ENCODE results near the gene LY6G6C.

GRCh38 chr6:31707701-31708100, 13.8 kb downstream of the LY6G6C start:
- TF ChIP-seq YY1 (IDR thresholded peaks at IDR 0.05; ENCODE audit: insufficient read depth, insufficient read length) (no peak), ZNF274 (IDR thresholded peaks at IDR 0.05; ENCODE audit: low read depth, low read length) (no peak)
